K562 (cell line): ENCODE data around the gene CTF1. TPM values are rescaled to one million over a fixed set of nuclear protein-coding genes. Genes with fewer than 3 reads are reported as not detected.

Source experiments
- EP400 ChIP-seq: fragments of 450-650 bp; IDR thresholded peaks from 2 replicates; pipeline ENCODE4 v1.6.1; 2017; ENCODE audit warnings: antibody characterized with exemption, mild to moderate bottlenecking, moderate library complexity
- FOXM1 ChIP-seq, 2 experiments: fragments of 450-650 bp in 1 of 2; sonication (generic) in 1 of 2; formaldehyde crosslinking in 1 of 2; IDR thresholded peaks; 2 replicates each; pipeline versions ENCODE4 v1.6.1 to v1.9.0; 2017 to 2022; ENCODE audit warnings: low read depth in 2 of 2, mild to moderate bottlenecking in 2 of 2, missing genetic modification reagents in 1 of 2, moderate library complexity in 1 of 2
- HDAC6 ChIP-seq: IDR thresholded peaks from 2 replicates; pipeline ENCODE4 v1.6.1; 2012; ENCODE audit warnings: low read depth, mild to moderate bottlenecking, control low read depth, inconsistent platforms, low read length, moderate library complexity
- KDM5B ChIP-seq: fragments of 200-600 bp; sonication (generic); IDR thresholded peaks from 2 replicates; pipeline ENCODE4 v1.6.1; 2012; ENCODE audit warnings: low read depth, mild to moderate bottlenecking, moderate library complexity, low read length, control low read depth, inconsistent platforms; ENCODE audit not compliant: insufficient replicate concordance
- MTF1 ChIP-seq: fragments of 250-450 bp; sonication (Bioruptor Pico); IDR thresholded peaks from 2 replicates; pipeline ENCODE4 v1.9.0; 2021; ENCODE audit warnings: moderate library complexity, mild to moderate bottlenecking, inconsistent platforms, borderline replicate concordance
- MYNN ChIP-seq, 2 experiments: sonication (generic); formaldehyde crosslinking in 1 of 2; IDR thresholded peaks; 2 replicates each; pipeline versions ENCODE4 v1.5.0 to v1.6.1; 2016 to 2020; ENCODE audit warnings: antibody characterized with exemption in 1 of 2, missing genetic modification reagents in 1 of 2
- NR3C1 ChIP-seq: sonication (generic); formaldehyde crosslinking; IDR thresholded peaks from 2 replicates; pipeline ENCODE4 v1.8.1; 2022; ENCODE audit warnings: missing genetic modification reagents
- PHF8 ChIP-seq: fragments of 200-600 bp; sonication (generic); IDR thresholded peaks from 2 replicates; pipeline ENCODE4 v1.6.1; 2012; ENCODE audit warnings: mixed run types, mild to moderate bottlenecking, inconsistent platforms, low read length, moderate library complexity, borderline replicate concordance
- SP1 ChIP-seq: sonication (generic); formaldehyde crosslinking; IDR thresholded peaks from 2 replicates; pipeline ENCODE4 v1.8.1; 2022; ENCODE audit warnings: mild to moderate bottlenecking, missing genetic modification reagents
- polyA plus RNA-seq, 8 experiments: library from polyadenylated mRNA; depleted of rRNA in 4 of 8; stranded (reverse) in 5 of 8; unstranded in 3 of 8; fragments of >200 nt; fragmentation: Nextera tagmentation in 2 of 8; fragmentation: Illumina TruSeq in 1 of 8; extraction: Ambion mirVana in 2 of 8; extraction: Trizol in 1 of 8; gene quantifications; 2 replicates each; pipeline versions ENCODE4 v1.2.1 to v1.2.3, GENCODE V29; 2011 to 2014; ENCODE audit warnings: inconsistent platforms in 1 of 8, missing spikeins in 1 of 8
- total RNA-seq, 7 experiments: library from RNA; depleted of rRNA in 6 of 7; stranded (reverse); fragments of >200 nt in 6 of 7; fragmentation: Illumina TruSeq in 2 of 7; extraction: Trizol in 2 of 7; gene quantifications; 2 replicates each; pipeline versions ENCODE4 v1.2.1 to v1.2.3, GENCODE V29; 2011 to 2021; ENCODE audit warnings: low replicate concordance in 1 of 7
- TF ChIP-seq, protein P1 (sequence below): sonication (generic); formaldehyde crosslinking; IDR thresholded peaks from 2 replicates; pipeline ENCODE4 v1.8.1; 2023; ENCODE audit warnings: mild to moderate bottlenecking, missing genetic modification reagents
- TF ChIP-seq, protein P2 (sequence below): fragments of 250-450 bp; sonication (Bioruptor Pico); IDR thresholded peaks from 2 replicates; pipeline ENCODE4 v1.4.0; 2020; ENCODE audit warnings: mild to moderate bottlenecking, moderate library complexity
- TF ChIP-seq, protein P3 (sequence below), 3 experiments: fragments of 200-800 bp in 1 of 3; fragments of 250-450 bp in 1 of 3; fragments of 450-650 bp in 1 of 3; sonication (Bioruptor Pico) in 1 of 3; sonication (Bioruptor generic) in 1 of 3; formaldehyde crosslinking in 1 of 3; IDR thresholded peaks; 2 replicates each; pipeline versions ENCODE4 v1.6.1 to v1.8.0; 2016 to 2022; ENCODE audit warnings: mild to moderate bottlenecking in 2 of 3, missing genetic modification characterization in 2 of 3, missing compliant biosample characterization in 1 of 3, moderate library complexity in 1 of 3
- TF ChIP-seq, protein P4 (sequence below): sonication (generic); formaldehyde crosslinking; IDR thresholded peaks from 2 replicates; pipeline ENCODE4 v1.8.0; 2022; ENCODE audit warnings: mild to moderate bottlenecking, low read depth, missing genetic modification reagents

CTF1 gene
- total and polyA plus RNA-seq, 9 of the 15 experiments (the other 6 are each of a cell fraction or from before 2014, with no cell fraction given): 0.24 to 2.5 (median 0.44) TPM

- TF ChIP-seq, protein P1, sequence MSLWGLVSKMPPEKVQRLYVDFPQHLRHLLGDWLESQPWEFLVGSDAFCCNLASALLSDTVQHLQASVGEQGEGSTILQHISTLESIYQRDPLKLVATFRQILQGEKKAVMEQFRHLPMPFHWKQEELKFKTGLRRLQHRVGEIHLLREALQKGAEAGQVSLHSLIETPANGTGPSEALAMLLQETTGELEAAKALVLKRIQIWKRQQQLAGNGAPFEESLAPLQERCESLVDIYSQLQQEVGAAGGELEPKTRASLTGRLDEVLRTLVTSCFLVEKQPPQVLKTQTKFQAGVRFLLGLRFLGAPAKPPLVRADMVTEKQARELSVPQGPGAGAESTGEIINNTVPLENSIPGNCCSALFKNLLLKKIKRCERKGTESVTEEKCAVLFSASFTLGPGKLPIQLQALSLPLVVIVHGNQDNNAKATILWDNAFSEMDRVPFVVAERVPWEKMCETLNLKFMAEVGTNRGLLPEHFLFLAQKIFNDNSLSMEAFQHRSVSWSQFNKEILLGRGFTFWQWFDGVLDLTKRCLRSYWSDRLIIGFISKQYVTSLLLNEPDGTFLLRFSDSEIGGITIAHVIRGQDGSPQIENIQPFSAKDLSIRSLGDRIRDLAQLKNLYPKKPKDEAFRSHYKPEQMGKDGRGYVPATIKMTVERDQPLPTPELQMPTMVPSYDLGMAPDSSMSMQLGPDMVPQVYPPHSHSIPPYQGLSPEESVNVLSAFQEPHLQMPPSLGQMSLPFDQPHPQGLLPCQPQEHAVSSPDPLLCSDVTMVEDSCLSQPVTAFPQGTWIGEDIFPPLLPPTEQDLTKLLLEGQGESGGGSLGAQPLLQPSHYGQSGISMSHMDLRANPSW (CRISPR knock-in tag): no peak
- no peak for TF ChIP-seq MTF1 (CRISPR knock-in tag)
- no peak for TF ChIP-seq HDAC6
- no peak for TF ChIP-seq FOXM1 (IDR thresholded peaks at IDR 0.05; ENCODE audit: low read depth)
- TF ChIP-seq FOXM1 (CRISPR knock-in tag; IDR thresholded peaks at IDR 0.05; ENCODE audit: low read depth): peak; percentile 67; the same call in 1 of the 2 replicates
- peak; percentile 79 for TF ChIP-seq SP1 (CRISPR knock-in tag)
- TF ChIP-seq MYNN (IDR thresholded peaks at IDR 0.05): no peak
- TF ChIP-seq MYNN (CRISPR knock-in tag; IDR thresholded peaks at IDR 0.05): no peak
- peak; percentile 96 for TF ChIP-seq KDM5B
- TF ChIP-seq PHF8: peak; percentile 98
- TF ChIP-seq EP400: peak; percentile 95
- TF ChIP-seq, protein P2, sequence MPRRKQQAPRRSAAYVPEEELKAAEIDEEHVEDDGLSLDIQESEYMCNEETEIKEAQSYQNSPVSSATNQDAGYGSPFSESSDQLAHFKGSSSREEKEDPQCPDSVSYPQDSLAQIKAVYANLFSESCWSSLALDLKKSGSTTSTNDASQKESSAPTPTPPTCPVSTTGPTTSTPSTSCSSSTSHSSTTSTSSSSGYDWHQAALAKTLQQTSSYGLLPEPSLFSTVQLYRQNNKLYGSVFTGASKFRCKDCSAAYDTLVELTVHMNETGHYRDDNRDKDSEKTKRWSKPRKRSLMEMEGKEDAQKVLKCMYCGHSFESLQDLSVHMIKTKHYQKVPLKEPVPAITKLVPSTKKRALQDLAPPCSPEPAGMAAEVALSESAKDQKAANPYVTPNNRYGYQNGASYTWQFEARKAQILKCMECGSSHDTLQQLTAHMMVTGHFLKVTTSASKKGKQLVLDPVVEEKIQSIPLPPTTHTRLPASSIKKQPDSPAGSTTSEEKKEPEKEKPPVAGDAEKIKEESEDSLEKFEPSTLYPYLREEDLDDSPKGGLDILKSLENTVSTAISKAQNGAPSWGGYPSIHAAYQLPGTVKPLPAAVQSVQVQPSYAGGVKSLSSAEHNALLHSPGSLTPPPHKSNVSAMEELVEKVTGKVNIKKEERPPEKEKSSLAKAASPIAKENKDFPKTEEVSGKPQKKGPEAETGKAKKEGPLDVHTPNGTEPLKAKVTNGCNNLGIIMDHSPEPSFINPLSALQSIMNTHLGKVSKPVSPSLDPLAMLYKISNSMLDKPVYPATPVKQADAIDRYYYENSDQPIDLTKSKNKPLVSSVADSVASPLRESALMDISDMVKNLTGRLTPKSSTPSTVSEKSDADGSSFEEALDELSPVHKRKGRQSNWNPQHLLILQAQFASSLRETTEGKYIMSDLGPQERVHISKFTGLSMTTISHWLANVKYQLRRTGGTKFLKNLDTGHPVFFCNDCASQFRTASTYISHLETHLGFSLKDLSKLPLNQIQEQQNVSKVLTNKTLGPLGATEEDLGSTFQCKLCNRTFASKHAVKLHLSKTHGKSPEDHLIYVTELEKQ (CRISPR knock-in tag): 0 out of 2 replicates have a peak, but pooled peaks have one; percentile 16
- TF ChIP-seq, protein P3, sequence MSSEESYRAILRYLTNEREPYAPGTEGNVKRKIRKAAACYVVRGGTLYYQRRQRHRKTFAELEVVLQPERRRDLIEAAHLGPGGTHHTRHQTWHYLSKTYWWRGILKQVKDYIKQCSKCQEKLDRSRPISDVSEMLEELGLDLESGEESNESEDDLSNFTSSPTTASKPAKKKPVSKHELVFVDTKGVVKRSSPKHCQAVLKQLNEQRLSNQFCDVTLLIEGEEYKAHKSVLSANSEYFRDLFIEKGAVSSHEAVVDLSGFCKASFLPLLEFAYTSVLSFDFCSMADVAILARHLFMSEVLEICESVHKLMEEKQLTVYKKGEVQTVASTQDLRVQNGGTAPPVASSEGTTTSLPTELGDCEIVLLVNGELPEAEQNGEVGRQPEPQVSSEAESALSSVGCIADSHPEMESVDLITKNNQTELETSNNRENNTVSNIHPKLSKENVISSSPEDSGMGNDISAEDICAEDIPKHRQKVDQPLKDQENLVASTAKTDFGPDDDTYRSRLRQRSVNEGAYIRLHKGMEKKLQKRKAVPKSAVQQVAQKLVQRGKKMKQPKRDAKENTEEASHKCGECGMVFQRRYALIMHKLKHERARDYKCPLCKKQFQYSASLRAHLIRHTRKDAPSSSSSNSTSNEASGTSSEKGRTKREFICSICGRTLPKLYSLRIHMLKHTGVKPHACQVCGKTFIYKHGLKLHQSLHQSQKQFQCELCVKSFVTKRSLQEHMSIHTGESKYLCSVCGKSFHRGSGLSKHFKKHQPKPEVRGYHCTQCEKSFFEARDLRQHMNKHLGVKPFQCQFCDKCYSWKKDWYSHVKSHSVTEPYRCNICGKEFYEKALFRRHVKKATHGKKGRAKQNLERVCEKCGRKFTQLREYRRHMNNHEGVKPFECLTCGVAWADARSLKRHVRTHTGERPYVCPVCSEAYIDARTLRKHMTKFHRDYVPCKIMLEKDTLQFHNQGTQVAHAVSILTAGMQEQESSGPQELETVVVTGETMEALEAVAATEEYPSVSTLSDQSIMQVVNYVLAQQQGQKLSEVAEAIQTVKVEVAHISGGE (CRISPR knock-in tag; IDR thresholded peaks at IDR 0.05): peak in 2 of 3 experiments; percentile 40 to 82; a peak in 2 of 6 replicates
- TF ChIP-seq NR3C1 (CRISPR knock-in tag): peak; percentile 85; the same call in 1 of the 2 replicates
- TF ChIP-seq, protein P4, sequence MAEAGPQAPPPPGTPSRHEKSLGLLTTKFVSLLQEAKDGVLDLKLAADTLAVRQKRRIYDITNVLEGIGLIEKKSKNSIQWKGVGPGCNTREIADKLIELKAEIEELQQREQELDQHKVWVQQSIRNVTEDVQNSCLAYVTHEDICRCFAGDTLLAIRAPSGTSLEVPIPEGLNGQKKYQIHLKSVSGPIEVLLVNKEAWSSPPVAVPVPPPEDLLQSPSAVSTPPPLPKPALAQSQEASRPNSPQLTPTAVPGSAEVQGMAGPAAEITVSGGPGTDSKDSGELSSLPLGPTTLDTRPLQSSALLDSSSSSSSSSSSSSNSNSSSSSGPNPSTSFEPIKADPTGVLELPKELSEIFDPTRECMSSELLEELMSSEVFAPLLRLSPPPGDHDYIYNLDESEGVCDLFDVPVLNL (CRISPR knock-in tag): 0 out of 2 replicates have a peak, but pooled peaks have one; percentile 54
Measured at GRCh38 chr16:30874821-30875717, 21.3 kb upstream of the CTF1 start (continued).
